Keratinocyte (primary cell): ENCODE measurements around the gene IL15.

ENCODE experiments used
- EZH2 ChIP-seq: IDR thresholded peaks from one replicate; pipeline ENCODE4 v1.6.1; 2012; ENCODE audit warnings: inconsistent platforms, mild to moderate bottlenecking, low read length, moderate library complexity
- TF ChIP-seq, protein P1 (sequence below), 3 experiments: IDR thresholded peaks in 1 of 3; conservative IDR thresholded peaks in 1 of 3; optimal IDR thresholded peaks in 1 of 3; 2 replicates in 2 of 3; 3 replicates in 1 of 3; pipeline versions ENCODE3 to v1.5.1; 2011; ENCODE audit warnings: low read length in 3 of 3, mild to moderate bottlenecking in 3 of 3, moderate library complexity in 2 of 3, control low read depth in 1 of 3, inconsistent platforms in 1 of 3; ENCODE audit not compliant: insufficient read depth in 2 of 3; ENCODE audit errors: extremely low read depth in 1 of 3

- TF ChIP-seq, protein P1, sequence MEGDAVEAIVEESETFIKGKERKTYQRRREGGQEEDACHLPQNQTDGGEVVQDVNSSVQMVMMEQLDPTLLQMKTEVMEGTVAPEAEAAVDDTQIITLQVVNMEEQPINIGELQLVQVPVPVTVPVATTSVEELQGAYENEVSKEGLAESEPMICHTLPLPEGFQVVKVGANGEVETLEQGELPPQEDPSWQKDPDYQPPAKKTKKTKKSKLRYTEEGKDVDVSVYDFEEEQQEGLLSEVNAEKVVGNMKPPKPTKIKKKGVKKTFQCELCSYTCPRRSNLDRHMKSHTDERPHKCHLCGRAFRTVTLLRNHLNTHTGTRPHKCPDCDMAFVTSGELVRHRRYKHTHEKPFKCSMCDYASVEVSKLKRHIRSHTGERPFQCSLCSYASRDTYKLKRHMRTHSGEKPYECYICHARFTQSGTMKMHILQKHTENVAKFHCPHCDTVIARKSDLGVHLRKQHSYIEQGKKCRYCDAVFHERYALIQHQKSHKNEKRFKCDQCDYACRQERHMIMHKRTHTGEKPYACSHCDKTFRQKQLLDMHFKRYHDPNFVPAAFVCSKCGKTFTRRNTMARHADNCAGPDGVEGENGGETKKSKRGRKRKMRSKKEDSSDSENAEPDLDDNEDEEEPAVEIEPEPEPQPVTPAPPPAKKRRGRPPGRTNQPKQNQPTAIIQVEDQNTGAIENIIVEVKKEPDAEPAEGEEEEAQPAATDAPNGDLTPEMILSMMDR (optimal IDR thresholded peaks at IDR 0.05 in 1 of 3, IDR thresholded peaks at IDR 0.05 in 1 of 3, conservative IDR thresholded peaks at IDR 0.05 in 1 of 3; ENCODE audit: extremely low read depth in 1 of 3, insufficient read depth in 2 of 3, low read length in 3 of 3) = no peak
- TF ChIP-seq EZH2 = no peak
Observed at GRCh38 chr4:141724646-141725045, 88.3 kb downstream of the IL15 start.
